K562 (cell line): Measurements from ENCODE around the gene ZNF490. TPM values are rescaled to one million over a fixed set of nuclear protein-coding genes. Genes with fewer than 3 reads are reported as not detected.

Experiments used
- ATAC-seq: fragments of 200-7000 bp; cut with Tn5 transposase; 3 replicates; pipeline ENCODE4 v1.9.1; 2020; ENCODE audit warnings: moderate library complexity
- BruUV-seq: library from RNA; stranded (reverse); fragments of 400-500 nt; replicated peaks from 2 replicates; lab custom pipeline; 2021; lab: Mats Ljungman, UMichigan
- CTCF ChIA-PET: fragments of 300-600 bp; formaldehyde crosslinking; extraction: SDS; loops from one replicate; lab custom pipeline; 2021; ENCODE audit warnings: low intra/inter-chr PET ratio; lab: Yijun Ruan, JAX
- POLR2A ChIA-PET: fragments of 300-600, 350-650 bp; sonication (Branson Sonifier 250); formaldehyde crosslinking; extraction: SDS; loops from one replicate; lab custom pipeline; 2021; ENCODE audit warnings: antibody characterized with exemption, inconsistent platforms; lab: Yijun Ruan, JAX
- DNase-seq, 4 experiments: peaks; one replicate each; pipeline versions ENCODE4 v3.0.0 to v3.0.0-alpha.2; 2011 to 2018; ENCODE audit warnings: low spot score in 3 of 4, mixed read lengths in 3 of 4; ENCODE audit errors: extremely low read depth in 1 of 4
- FAIRE-seq: peaks from 2 replicates; lab custom pipeline; 2011; peaks lifted over from hg19 to GRCh38; lab: Jason Lieb, UNC
- H2AFZ ChIP-seq: 2 replicates; pipeline ENCODE4 v1.6.0; 2011; ENCODE audit warnings: low read depth, low read length, control low read depth, inconsistent platforms
- H3K27ac ChIP-seq: fragments of 200-600 bp; 3 replicates; pipeline ENCODE4 v1.8.0; 2011; ENCODE audit warnings: low read depth, mild to moderate bottlenecking, control low read depth, inconsistent platforms, low read length, moderate library complexity, mixed read lengths; ENCODE audit errors: extremely low read depth
- H3K27me3 ChIP-seq, 2 experiments: fragments of 300-600 bp in 1 of 2; 2 replicates in 1 of 2; 3 replicates in 1 of 2; pipeline versions ENCODE4 v1.6.0 to v1.8.0; 2011; ENCODE audit warnings: inconsistent platforms in 2 of 2, low read length in 2 of 2, mild to moderate bottlenecking in 1 of 2, mixed read lengths in 1 of 2, moderate library complexity in 1 of 2; ENCODE audit not compliant: control insufficient read depth in 2 of 2, insufficient read depth in 2 of 2
- H3K36me3 ChIP-seq: fragments of 300-600 bp; 3 replicates; pipeline ENCODE4 v1.8.0; 2011; ENCODE audit warnings: mild to moderate bottlenecking, low read length, inconsistent platforms; ENCODE audit not compliant: control insufficient read depth, insufficient read depth
- H3K4me1 ChIP-seq, 2 experiments: fragments of 200-600 bp in 1 of 2; replicated peaks in 1 of 2; 2 replicates in 1 of 2; 3 replicates in 1 of 2; pipeline versions ENCODE4 v1.5.1 to v1.8.0; 2011; ENCODE audit warnings: inconsistent platforms in 2 of 2, low read length in 2 of 2, mild to moderate bottlenecking in 1 of 2, mixed read lengths in 1 of 2, moderate library complexity in 1 of 2; ENCODE audit not compliant: control insufficient read depth in 2 of 2, insufficient read depth in 2 of 2
- H3K4me2 ChIP-seq: 2 replicates; pipeline ENCODE4 v1.6.1; 2011; ENCODE audit warnings: low read length, control low read depth, inconsistent platforms, mixed read lengths; ENCODE audit not compliant: insufficient read depth
- H3K4me3 ChIP-seq: fragments of 200-600 bp; sonication (generic), shearing (Covaris generic); 2 replicates; pipeline ENCODE4 v1.5.1; 2016; ENCODE audit warnings: control low read depth, inconsistent platforms
- H3K79me2 ChIP-seq: fragments of 200-600 bp; 3 replicates; pipeline ENCODE4 v1.8.0; 2011; ENCODE audit warnings: low read length, inconsistent platforms; ENCODE audit not compliant: control insufficient read depth, insufficient read depth
- H3K9ac ChIP-seq, 2 experiments: 2 replicates each; pipeline versions ENCODE4 v1.6.0 to v1.6.1; 2011; ENCODE audit warnings: low read depth in 2 of 2, low read length in 2 of 2, control low read depth in 1 of 2, inconsistent platforms in 1 of 2, mild to moderate bottlenecking in 1 of 2, mixed read lengths in 1 of 2; ENCODE audit not compliant: insufficient read depth in 1 of 2
- H3K9me1 ChIP-seq: one replicate; pipeline ENCODE4 v1.6.0; 2011; ENCODE audit warnings: inconsistent platforms, mild to moderate bottlenecking, low read length, moderate library complexity; ENCODE audit not compliant: control insufficient read depth, insufficient read depth
- H3K9me3 ChIP-seq: replicated peaks from 2 replicates; pipeline ENCODE4 v1.5.1; 2011; ENCODE audit warnings: low read depth, low read length, inconsistent platforms; ENCODE audit not compliant: control insufficient read depth, insufficient read depth
- H4K20me1 ChIP-seq: replicated peaks from 2 replicates; pipeline ENCODE4 v1.6.1; 2011; ENCODE audit warnings: low read length, inconsistent platforms, mixed read lengths; ENCODE audit not compliant: control insufficient read depth, insufficient read depth
- CEBPG ChIP-seq, 3 experiments: fragments of 200-800 bp in 1 of 3; sonication (Bioruptor generic) in 1 of 3; sonication (generic) in 1 of 3; formaldehyde crosslinking in 1 of 3; IDR thresholded peaks in 2 of 3; conservative IDR thresholded peaks in 1 of 3; 2 replicates each; pipeline versions ENCODE4 v1.6.1 to v1.8.0; 2016 to 2022; ENCODE audit warnings: missing compliant biosample characterization in 2 of 3, missing genetic modification characterization in 2 of 3, mild to moderate bottlenecking in 1 of 3, missing genetic modification reagents in 1 of 3
- REST ChIP-seq, 2 experiments: fragments of 450-650 bp; formaldehyde crosslinking in 1 of 2; IDR thresholded peaks; 2 replicates each; pipeline versions ENCODE4 v1.4.0 to v1.6.1; 2014 to 2020; ENCODE audit warnings: mild to moderate bottlenecking in 2 of 2, borderline replicate concordance in 1 of 2, low read depth in 1 of 2
- SNRNP70 ChIP-seq: fragments of 200-400 bp; formaldehyde crosslinking; optimal IDR thresholded peaks from 2 replicates; pipeline ENCODE3; 2017; ENCODE audit warnings: low read depth, low read length
- TCF7 ChIP-seq: sonication (generic); IDR thresholded peaks from 2 replicates; pipeline ENCODE4 v1.6.1; 2016; ENCODE audit warnings: antibody characterized with exemption, borderline replicate concordance
- ZNF444 ChIP-seq: fragments of 250-450 bp; sonication (Bioruptor Pico); IDR thresholded peaks from 2 replicates; pipeline ENCODE4 v1.4.0; 2020; ENCODE audit warnings: mild to moderate bottlenecking, moderate library complexity
- ZSCAN29 ChIP-seq: fragments of 450-650 bp; IDR thresholded peaks from 2 replicates; pipeline ENCODE4 v1.6.1; 2017
- ZZZ3 ChIP-seq: fragments of 450-650 bp; IDR thresholded peaks from 2 replicates; pipeline ENCODE4 v1.6.1; 2016; ENCODE audit warnings: antibody characterized with exemption, mild to moderate bottlenecking, moderate library complexity
- whole genome bisulfite sequencing: fragments of 100-300 bp; shearing (Covaris generic); methylation state at CpG from one replicate; pipeline ENCODE4 v1.1.6; 2016; ENCODE audit warnings: low coverage, mixed read lengths; ENCODE audit not compliant: insufficient coverage; ENCODE audit errors: missing lambda C conversion rate; 5-methylcytosine and 5-hydroxymethylcytosine counted together
- in situ Hi-C: fragments of 300-500 bp; cut with MboI; formaldehyde crosslinking; loops from 4 replicates; pipeline ENCODE4 v1.15.0; 2018; ENCODE audit warnings: inconsistent platforms, mixed read lengths
- intact Hi-C: fragments of 100-400 bp; cut with micrococcal nuclease; formaldehyde crosslinking; loops from 2 replicates; pipeline ENCODE4 v1.14.2; 2022
- polyA plus RNA-seq, 8 experiments: library from polyadenylated mRNA; depleted of rRNA in 4 of 8; stranded (reverse) in 5 of 8; unstranded in 3 of 8; fragments of >200 nt; fragmentation: Nextera tagmentation in 2 of 8; fragmentation: Illumina TruSeq in 1 of 8; extraction: Ambion mirVana in 2 of 8; extraction: Trizol in 1 of 8; gene quantifications; 2 replicates each; pipeline versions ENCODE4 v1.2.1 to v1.2.3, GENCODE V29; 2011 to 2014; ENCODE audit warnings: inconsistent platforms in 1 of 8, missing spikeins in 1 of 8
- total RNA-seq, 7 experiments: library from RNA; depleted of rRNA in 6 of 7; stranded (reverse); fragments of >200 nt in 6 of 7; fragmentation: Illumina TruSeq in 2 of 7; extraction: Trizol in 2 of 7; gene quantifications; 2 replicates each; pipeline versions ENCODE4 v1.2.1 to v1.2.3, GENCODE V29; 2011 to 2021; ENCODE audit warnings: low replicate concordance in 1 of 7

ZNF490 gene
- total and polyA plus RNA-seq, 9 of the 15 experiments (the other 6 are each of a cell fraction or from before 2014, with no cell fraction given): 0.90 to 8.3 (median 4.4) TPM

GRCh38 chr19:12639901-12640613 lies 29.4 kb upstream of the ZNF490 start:
- no TSS peak for BruUV-seq
- ChIA-PET POLR2A (interaction anchor here (0.7 to 1.3 kb wide), 5 partner anchors 9 to 1826 kb away, joined by 3 to 4 read pairs (median 3); a partner anchor contains a TSS), CTCF (no interaction called here)
- Histone ChIP-seq H3K4me2 (peak overlapping the region; percentile 60), H3K9me3 (0 out of 2 replicates have a peak, but pooled peaks cover 6% of the 10 kb centered on the region), H3K36me3 (no peaks in the 10 kb centered on the region), H3K79me2 (no peaks in the 10 kb centered on the region), H3K4me3 (no peak overlapping the region), H4K20me1 (no peaks in the 10 kb centered on the region), H3K27me3 (no peaks in the 10 kb centered on the region), H3K9me1 (no peaks in the 10 kb centered on the region), H3K4me1 (peaks cover 2 to 13% of the 10 kb centered on the region in 2 experiments; a peak in 2 of 5 replicates), H3K9ac (peak overlapping the region; percentile 16 to 83; a peak in 3 of 4 replicates), H2AFZ (peak overlapping the region; percentile 96), H3K27ac (no peak overlapping the region)
- FAIRE-seq (peak; percentile 89), DNase-seq (peak; percentile 78 to 87 (median 84)), ATAC-seq (peak; percentile 99)
- intact Hi-C loops (loop anchor here (1.0 kb wide), 1 partner anchor 32 kb away; no protein-coding TSS in a partner anchor), in situ Hi-C loops (no loop called here)
- 33% methylated on average over 33 of the region's 39 CpGs for WGBS
- TF ChIP-seq ZSCAN29: peak; percentile 84
- no peak for TF ChIP-seq ZNF444 (CRISPR knock-in tag)
- peak; percentile 42; the same call in 1 of the 2 replicates for TF ChIP-seq REST (IDR thresholded peaks at IDR 0.05; ENCODE audit: borderline replicate concordance)
- TF ChIP-seq REST (CRISPR knock-in tag; IDR thresholded peaks at IDR 0.05; ENCODE audit: low read depth): no peak
- no peak for TF ChIP-seq ZZZ3
- no peak for TF ChIP-seq SNRNP70
- peak; percentile 34 for TF ChIP-seq CEBPG (CRISPR knock-in tag; IDR thresholded peaks at IDR 0.05)
- no peak for TF ChIP-seq CEBPG (tag; conservative IDR thresholded peaks at IDR 0.05 in 1 of 2, IDR thresholded peaks at IDR 0.05 in 1 of 2)
- TF ChIP-seq TCF7: 0 out of 2 replicates have a peak, but pooled peaks have one; percentile 52
